Calu3 (cell line): ENCODE data around the gene METAP2. TPM values are rescaled to one million over a fixed set of nuclear protein-coding genes. Genes with fewer than 3 reads are reported as not detected.
"Not testable (repeated sequence)": the region's sequence is repeated elsewhere in the genome, so short reads cannot be mapped to it uniquely, and the experiment has no call there.

ENCODE experiments used
- BruUV-seq: library from RNA; stranded (reverse); fragments of 400-500 nt; replicated peaks from 2 replicates; lab custom pipeline; 2021; lab: Mats Ljungman, UMichigan
- CTCF ChIA-PET: fragments of 300-600 bp; sonication (Branson Sonifier 250); formaldehyde crosslinking; loops from one replicate; lab custom pipeline; 2022; ENCODE audit warnings: antibody characterized with exemption; lab: Charles Lee
- DNase-seq: peaks from one replicate; pipeline ENCODE4 v3.0.0; 2022
- H3K27ac Mint-ChIP-seq: one replicate; pipeline ENCODE4 v1.8.0; 2022; ENCODE audit warnings: mixed read lengths; ENCODE audit not compliant: unreplicated experiment
- H3K27me3 Mint-ChIP-seq: one replicate; pipeline ENCODE4 v1.8.0; 2022; ENCODE audit warnings: mixed read lengths; ENCODE audit not compliant: unreplicated experiment
- H3K36me3 Mint-ChIP-seq: one replicate; pipeline ENCODE4 v1.8.0; 2022; ENCODE audit warnings: mild to moderate bottlenecking, moderate library complexity, mixed read lengths; ENCODE audit not compliant: insufficient read depth, unreplicated experiment
- H3K4me1 Mint-ChIP-seq: one replicate; pipeline ENCODE4 v1.8.0; 2022; ENCODE audit warnings: mild to moderate bottlenecking, low read depth, mixed read lengths; ENCODE audit not compliant: unreplicated experiment
- H3K4me3 Mint-ChIP-seq: one replicate; pipeline ENCODE4 v1.8.0; 2022; ENCODE audit warnings: mild to moderate bottlenecking, low read depth, moderate library complexity, mixed read lengths; ENCODE audit not compliant: unreplicated experiment
- H3K9me3 Mint-ChIP-seq: one replicate; pipeline ENCODE4 v1.8.0; 2022; ENCODE audit warnings: low read depth, mixed read lengths; ENCODE audit not compliant: unreplicated experiment
- intact Hi-C: fragments of 100-400 bp; cut with micrococcal nuclease; formaldehyde crosslinking; loops from one replicate; pipeline ENCODE4 v1.10.0; 2022; ENCODE audit not compliant: unreplicated experiment
- total RNA-seq: library from RNA; stranded (reverse); gene quantifications from 2 replicates; pipeline ENCODE4 v1.2.3, GENCODE V29; 2022
- TF ChIP-seq, protein P1 (sequence below): fragments of 200-600 bp; IDR thresholded peaks from one replicate; pipeline ENCODE4 v1.8.0; 2022; ENCODE audit warnings: antibody characterized with exemption; ENCODE audit not compliant: unreplicated experiment

Gene METAP2
- total RNA-seq, 1 experiment from 2014 or later: 96.3 TPM

- TF ChIP-seq, protein P1, sequence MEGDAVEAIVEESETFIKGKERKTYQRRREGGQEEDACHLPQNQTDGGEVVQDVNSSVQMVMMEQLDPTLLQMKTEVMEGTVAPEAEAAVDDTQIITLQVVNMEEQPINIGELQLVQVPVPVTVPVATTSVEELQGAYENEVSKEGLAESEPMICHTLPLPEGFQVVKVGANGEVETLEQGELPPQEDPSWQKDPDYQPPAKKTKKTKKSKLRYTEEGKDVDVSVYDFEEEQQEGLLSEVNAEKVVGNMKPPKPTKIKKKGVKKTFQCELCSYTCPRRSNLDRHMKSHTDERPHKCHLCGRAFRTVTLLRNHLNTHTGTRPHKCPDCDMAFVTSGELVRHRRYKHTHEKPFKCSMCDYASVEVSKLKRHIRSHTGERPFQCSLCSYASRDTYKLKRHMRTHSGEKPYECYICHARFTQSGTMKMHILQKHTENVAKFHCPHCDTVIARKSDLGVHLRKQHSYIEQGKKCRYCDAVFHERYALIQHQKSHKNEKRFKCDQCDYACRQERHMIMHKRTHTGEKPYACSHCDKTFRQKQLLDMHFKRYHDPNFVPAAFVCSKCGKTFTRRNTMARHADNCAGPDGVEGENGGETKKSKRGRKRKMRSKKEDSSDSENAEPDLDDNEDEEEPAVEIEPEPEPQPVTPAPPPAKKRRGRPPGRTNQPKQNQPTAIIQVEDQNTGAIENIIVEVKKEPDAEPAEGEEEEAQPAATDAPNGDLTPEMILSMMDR: no peak
These were observed 11.9 kb upstream of the METAP2 start for GRCh38 chr12:95462081-95462480.

GRCh38 chr12:95462551-95462950, 11.4 kb upstream of the METAP2 start:
- CTCF ChIA-PET: interaction anchor here (0.7 kb wide), 1 partner anchor 1154 kb away, joined by 3 read pairs; no protein-coding TSS in a partner anchor
- H3K4me1 Mint-ChIP-seq: no peaks in the 10 kb centered on the region
- no peak overlapping the region for H3K27ac Mint-ChIP-seq
- H3K27me3 Mint-ChIP-seq: peaks cover 15% of the 10 kb centered on the region
- intact Hi-C loops: no loop called here
- no peaks in the 10 kb centered on the region for H3K36me3 Mint-ChIP-seq
- no peak overlapping the region for H3K4me3 Mint-ChIP-seq
- TF ChIP-seq, protein P1: no peak
- BruUV-seq: no TSS peak
- DNase-seq: no peak
- no peaks in the 10 kb centered on the region for H3K9me3 Mint-ChIP-seq

More at GRCh38 chr12:95462081-95462480, 11.9 kb upstream of the METAP2 start:
- no TSS peak for BruUV-seq
- Mint-ChIP-seq H3K27me3 (peaks cover 15% of the 10 kb centered on the region), H3K27ac (no peak overlapping the region), H3K9me3 (peaks cover 2% of the 10 kb centered on the region), H3K4me3 (no peak overlapping the region), H3K36me3 (no peaks in the 10 kb centered on the region), H3K4me1 (no peaks in the 10 kb centered on the region)
- CTCF ChIA-PET: interaction anchor here (0.7 kb wide), 1 partner anchor 1154 kb away, joined by 3 read pairs; no protein-coding TSS in a partner anchor
- intact Hi-C loops: no loop called here
- no peak for DNase-seq

GRCh38 chr12:95463050-95463449, 10.9 kb upstream of the METAP2 start:
- BruUV-seq: no TSS peak
- no peak for DNase-seq
- Mint-ChIP-seq H3K36me3 (no peaks in the 10 kb centered on the region), H3K4me3 (no peak overlapping the region), H3K4me1 (no peaks in the 10 kb centered on the region), H3K27me3 (peaks cover 15% of the 10 kb centered on the region), H3K27ac (no peak overlapping the region), H3K9me3 (no peaks in the 10 kb centered on the region)
- TF ChIP-seq, protein P1: no peak
- intact Hi-C loops: no loop called here
- CTCF ChIA-PET: no interaction called here

- H3K36me3 Mint-ChIP-seq, intact Hi-C loops, H3K9me3 Mint-ChIP-seq, H3K4me3 Mint-ChIP-seq, DNase-seq, H3K4me1 Mint-ChIP-seq, H3K27ac Mint-ChIP-seq, BruUV-seq, CTCF ChIA-PET: not testable (repeated sequence)
- H3K27me3 Mint-ChIP-seq: peaks cover 15% of the 10 kb centered on the region
These were observed 10.2 kb upstream of the METAP2 start for GRCh38 chr12:95463776-95464175.

GRCh38 chr12:95465275-95465674, 8.7 kb upstream of the METAP2 start:
- no TSS peak for BruUV-seq
- H3K27me3 Mint-ChIP-seq: peaks cover 15% of the 10 kb centered on the region
- no peaks in the 10 kb centered on the region for H3K36me3 Mint-ChIP-seq
- H3K27ac Mint-ChIP-seq: no peak overlapping the region
- TF ChIP-seq, protein P1: no peak
- H3K4me3 Mint-ChIP-seq: no peak overlapping the region
- CTCF ChIA-PET: interaction anchor here (0.7 kb wide), 1 partner anchor 1368 kb away, joined by 4 read pairs; no protein-coding TSS in a partner anchor
- peaks cover 4% of the 10 kb centered on the region for H3K4me1 Mint-ChIP-seq
- intact Hi-C loops: no loop called here
- no peaks in the 10 kb centered on the region for H3K9me3 Mint-ChIP-seq
- DNase-seq: no peak
